NCI-H82 (cell line): ENCODE data around the gene CNGA4.
A peak's percentile ranks its signal among the peaks of the same experiment; 100 is the strongest.

ENCODE experiments used
- DNase-seq: peaks from one replicate; lab custom pipeline; 2025; lab: John Stamatoyannopoulos, UW

CNGA4 gene, protein sequence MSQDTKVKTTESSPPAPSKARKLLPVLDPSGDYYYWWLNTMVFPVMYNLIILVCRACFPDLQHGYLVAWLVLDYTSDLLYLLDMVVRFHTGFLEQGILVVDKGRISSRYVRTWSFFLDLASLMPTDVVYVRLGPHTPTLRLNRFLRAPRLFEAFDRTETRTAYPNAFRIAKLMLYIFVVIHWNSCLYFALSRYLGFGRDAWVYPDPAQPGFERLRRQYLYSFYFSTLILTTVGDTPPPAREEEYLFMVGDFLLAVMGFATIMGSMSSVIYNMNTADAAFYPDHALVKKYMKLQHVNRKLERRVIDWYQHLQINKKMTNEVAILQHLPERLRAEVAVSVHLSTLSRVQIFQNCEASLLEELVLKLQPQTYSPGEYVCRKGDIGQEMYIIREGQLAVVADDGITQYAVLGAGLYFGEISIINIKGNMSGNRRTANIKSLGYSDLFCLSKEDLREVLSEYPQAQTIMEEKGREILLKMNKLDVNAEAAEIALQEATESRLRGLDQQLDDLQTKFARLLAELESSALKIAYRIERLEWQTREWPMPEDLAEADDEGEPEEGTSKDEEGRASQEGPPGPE

GRCh38 chr11:6238902-6239301 lies at the start of gene CNGA4:
Gene CNGA4, plus strand, starts transcription at chr11:6239089. Its CDS starts 118 bp downstream, at chr11:6239207.
- DNase-seq = no peak

- DNase-seq = no peak
Observed at GRCh38 chr11:6191742-6192141, 47.1 kb upstream of the CNGA4 start.

DNA sequence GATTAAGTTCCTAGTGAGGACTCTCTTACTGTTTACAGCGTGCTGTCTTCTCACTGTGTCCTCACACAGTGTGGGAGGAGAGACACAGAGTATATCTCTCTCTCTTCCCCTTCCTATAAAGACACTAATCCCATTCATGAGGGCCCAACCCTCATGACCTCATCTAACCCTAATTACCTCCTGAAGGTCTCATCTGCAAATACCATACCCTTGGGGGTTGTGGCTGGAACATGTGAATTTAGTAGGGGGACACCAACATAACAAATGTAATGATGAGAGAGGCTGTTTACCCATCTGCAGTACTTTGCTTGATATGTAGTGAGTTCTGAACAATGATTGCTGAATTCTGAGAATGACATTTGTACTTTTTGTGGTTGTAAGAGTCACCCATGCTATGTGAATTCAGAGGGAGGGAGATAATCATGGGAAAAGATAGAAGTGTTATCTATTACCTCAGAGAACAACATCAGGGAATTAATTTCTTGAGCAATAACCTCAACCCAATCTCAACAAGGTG lies 44.8 kb upstream of the CNGA4 start:
- DNase-seq = peak; percentile 31

GRCh38 chr11:6196396-6196795 lies 42.5 kb upstream of the CNGA4 start:
- no peak for DNase-seq

DNA sequence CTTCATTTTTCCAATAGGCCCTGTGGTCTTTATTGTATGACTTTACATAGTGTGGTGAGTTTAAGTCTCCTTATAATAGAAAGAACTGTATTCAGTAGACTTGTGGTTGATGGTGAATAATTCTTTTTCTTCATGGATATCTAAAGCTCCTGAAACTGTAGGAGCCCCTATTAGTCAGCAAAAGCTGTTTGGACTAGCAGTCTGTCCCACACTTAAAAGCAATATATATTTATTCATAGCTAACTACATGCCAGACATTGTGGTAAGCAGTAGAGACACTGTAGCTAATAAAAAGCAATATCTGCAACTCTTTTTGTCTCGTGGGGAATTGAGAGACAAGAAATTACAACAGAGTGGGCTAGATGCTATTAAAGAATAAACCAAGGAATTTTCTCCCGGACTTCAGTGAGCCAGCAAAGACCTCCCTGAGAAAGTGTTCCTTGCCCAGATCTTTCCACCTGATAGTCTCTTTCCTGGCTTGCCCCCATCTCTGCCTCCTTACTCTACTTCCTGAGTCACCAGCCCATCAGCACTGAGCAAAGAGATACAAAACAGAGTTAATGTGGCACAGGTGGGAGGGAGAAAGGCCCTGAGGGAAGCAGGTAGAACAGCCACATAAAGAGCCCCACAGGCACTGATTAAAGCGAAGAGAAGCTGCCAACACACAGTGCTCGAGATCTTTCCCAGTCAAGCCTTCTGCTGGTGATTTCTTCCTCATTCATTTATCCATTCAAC lies 41.3 kb upstream of the CNGA4 start:
- no peak for DNase-seq

- DNase-seq = no peak
Observed at GRCh38 chr11:6199174-6199810, 39.6 kb upstream of the CNGA4 start, which contains the start of gene OR52W1. Gene OR52W1, plus strand, starts transcription at chr11:6199224. Its CDS starts 0 bp downstream, at chr11:6199224.

- DNase-seq = peak; percentile 4
Observed at GRCh38 chr11:6200975-6201374, 37.9 kb upstream of the CNGA4 start.

DNA sequence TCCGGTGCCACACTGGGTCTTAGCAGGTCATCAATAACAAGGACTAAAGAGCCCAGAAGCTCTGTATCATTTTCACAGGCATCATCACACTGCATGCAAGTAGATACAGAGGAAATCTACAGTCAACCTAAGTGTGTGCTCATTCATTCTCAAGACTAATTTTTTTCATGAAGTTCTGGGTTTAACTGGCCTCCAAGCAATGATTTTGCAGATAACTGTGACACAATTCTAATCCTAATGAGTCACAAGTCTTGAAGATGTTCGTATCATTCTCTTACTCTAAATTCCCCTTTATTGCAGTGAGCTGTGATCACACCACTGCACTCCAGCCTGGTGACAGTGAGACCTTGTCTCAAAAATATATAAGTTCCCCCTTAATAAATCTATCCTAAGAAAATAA lies 37.4 kb upstream of the CNGA4 start:
- DNase-seq = no peak

DNA sequence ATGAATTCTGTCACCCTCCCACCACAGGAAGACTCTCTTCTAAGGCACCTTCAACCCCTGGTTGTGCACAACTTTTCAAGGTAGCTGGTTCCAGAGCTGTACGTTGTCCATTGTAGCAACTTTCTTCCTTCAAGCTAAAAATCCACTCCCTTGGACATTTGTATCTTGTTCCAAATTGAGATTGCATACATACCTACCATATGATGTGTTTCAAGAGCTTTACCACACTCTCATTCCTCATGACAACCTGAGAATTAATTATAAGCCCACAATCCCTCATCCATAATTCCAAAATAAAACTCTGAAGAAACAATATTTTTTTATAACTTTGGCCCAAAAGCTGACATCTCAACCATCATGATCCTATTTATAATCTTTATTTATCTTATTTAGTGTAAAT lies 36.8 kb upstream of the CNGA4 start:
- DNase-seq = no peak

DNA sequence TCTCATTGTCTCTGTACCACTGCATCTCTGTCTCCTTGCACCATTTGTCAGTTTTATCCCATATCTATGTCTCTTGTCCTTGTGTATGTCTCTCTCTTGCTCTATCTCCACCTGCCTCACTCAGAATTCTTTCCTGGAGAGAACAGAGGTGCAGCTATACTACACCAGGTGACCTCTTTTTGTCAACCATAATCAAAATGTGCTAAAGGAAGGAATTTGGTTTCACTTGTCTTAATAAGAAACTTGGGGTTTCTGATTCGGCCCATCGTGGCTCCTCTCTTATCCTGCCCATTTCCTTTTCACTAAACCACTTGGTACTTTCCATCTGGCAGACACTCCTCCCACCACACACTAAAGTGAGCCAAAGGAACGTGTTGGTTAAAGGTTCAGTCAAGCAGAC lies 35.6 kb upstream of the CNGA4 start:
- no peak for DNase-seq

GRCh38 chr11:6204706-6205105 lies 34.2 kb upstream of the CNGA4 start:
- no peak for DNase-seq

DNA sequence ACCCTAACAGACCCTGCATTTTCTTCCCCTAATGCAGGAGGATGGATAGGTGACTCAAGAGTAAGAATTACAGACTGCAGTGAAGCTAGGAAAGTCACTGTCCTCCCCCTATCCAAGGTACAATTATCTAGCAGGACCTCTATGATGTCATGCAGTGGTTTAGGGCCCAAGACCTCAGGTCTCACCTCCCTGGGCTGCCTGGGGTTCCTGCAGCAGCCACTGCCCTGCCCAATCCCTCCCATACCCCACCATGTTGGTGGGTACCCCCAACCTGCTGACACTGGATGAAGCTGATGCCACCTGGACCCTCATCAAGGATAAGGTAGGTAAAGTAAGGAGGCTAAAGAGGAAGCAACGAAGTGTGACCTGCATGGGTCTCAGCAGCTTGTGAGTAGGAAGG lies 33.5 kb upstream of the CNGA4 start, which contains the start of gene C11orf42:
C11orf42 (plus strand) TSS at position 192 of the 400 bp plus-strand sequence; CDS start at position 251, 59 bp downstream.
- DNase-seq = no peak

GRCh38 chr11:6206456-6207180 lies 32.3 kb upstream of the CNGA4 start:
- DNase-seq = no peak

DNA sequence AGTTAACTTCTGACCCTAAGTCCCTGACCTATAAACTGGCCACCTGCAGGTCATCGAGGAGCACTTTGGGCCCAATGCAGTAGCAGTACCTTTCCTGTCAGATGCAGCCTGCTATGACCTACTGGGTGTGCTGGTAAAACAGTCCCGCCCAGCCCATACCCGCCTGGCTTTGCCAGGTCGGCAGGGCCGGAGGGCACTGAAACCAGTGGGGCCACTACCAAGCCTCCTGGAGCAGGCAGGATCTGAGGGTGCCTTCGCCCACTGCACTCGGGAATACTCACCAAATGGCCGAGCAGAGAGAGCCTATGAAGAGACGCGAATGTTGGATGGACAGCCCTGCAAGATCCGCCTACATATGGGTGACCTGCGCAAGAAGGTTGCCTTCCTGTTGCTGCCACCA lies 29.1 kb upstream of the CNGA4 start:
- DNase-seq = no peak

DNA sequence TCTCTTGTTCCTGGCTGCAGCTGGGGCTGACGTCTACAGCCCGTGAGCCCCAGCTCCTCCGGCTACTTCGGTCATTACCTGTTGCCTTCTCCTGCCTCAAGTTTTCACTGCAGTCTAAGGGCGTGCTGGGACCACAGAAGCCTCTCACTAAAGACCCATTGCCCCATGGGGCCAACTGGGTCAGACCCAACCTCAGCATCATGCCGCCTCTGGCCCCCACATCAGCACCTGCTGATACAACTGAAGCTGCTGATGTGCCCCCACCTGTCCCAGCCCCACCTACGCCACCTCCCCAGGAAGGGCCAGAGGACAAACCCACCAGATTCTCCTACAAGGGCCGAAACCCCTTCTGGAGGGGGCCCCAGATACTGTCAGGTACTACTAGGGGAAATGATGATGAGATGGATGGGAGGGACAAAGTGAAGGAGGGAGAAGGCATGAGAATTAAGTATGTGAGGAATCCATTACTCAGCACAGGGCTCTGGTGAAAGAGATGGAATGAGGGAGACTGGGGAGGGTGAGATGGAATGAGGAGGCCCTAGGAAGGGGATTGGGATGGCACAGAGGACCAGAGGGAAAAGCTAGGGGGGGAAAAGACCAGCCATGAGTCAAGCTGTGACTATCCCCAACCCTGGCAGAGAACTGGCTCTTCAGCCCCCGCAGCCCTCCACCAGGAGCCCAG lies 28.5 kb upstream of the CNGA4 start:
- DNase-seq = no peak

DNA sequence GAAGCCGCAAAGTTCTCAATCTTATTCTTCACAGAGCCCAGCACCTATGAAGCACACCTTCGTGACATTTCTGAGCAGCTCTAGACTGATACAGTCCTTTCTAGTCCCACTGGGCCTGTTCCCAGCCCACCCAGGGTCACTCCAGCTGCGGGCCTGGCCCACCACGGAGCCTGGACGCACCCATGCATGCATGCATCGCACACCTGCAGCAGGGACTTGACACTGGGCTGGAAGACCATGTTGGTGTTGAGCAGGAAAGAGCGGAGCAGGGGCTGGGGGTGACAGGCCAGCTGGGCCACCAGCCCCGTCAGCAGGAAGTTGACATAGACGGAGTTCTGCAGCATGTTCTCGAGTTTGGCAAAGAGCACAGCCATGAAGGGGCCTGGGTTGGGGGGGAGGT lies 24.4 kb upstream of the CNGA4 start:
- no peak for DNase-seq

GRCh38 chr11:6216501-6216900 lies 22.4 kb upstream of the CNGA4 start:
- DNase-seq = no peak

DNA sequence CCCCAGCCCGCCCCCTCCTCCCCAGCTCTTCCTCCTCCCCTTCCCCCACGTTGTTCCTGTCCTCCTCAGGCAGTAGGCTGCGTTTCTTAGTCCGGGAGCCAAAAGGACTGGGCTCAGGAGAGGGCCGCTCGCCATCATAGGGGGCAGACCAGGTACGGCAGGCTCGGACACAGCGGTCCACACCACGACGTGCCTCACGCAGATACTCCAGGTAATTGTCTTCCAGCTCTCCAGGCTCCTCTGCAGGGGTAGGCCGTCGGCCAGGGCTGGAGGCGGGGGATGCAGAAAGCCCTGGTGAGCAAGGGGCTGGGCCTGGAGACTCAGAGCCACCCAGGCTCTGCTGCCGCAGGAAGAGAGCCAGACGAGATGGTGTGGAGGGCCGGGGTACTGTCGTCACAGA lies 21.2 kb upstream of the CNGA4 start:
- no peak for DNase-seq

DNA sequence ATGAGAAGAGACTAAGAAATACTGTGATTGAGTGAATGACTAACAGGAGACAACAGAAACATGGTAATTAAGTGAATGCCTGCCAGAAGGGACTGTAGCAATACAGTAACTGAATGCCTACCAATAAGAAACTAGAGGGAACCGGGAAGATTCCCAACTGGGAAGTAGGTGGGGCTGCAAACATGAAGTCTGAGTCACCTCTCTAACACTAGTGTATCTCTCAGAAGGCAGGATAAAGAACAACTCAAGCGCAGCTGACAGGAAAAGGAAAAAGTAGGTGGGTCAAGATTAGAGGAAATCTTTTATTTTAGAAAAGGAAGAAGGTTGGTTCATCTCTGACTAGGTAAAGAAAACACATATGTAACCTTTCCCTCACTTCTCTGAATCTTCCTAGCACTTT lies 19.5 kb upstream of the CNGA4 start:
- no peak for DNase-seq

- no peak for DNase-seq
Observed at GRCh38 chr11:6223854-6224253, 15.0 kb upstream of the CNGA4 start.

DNA sequence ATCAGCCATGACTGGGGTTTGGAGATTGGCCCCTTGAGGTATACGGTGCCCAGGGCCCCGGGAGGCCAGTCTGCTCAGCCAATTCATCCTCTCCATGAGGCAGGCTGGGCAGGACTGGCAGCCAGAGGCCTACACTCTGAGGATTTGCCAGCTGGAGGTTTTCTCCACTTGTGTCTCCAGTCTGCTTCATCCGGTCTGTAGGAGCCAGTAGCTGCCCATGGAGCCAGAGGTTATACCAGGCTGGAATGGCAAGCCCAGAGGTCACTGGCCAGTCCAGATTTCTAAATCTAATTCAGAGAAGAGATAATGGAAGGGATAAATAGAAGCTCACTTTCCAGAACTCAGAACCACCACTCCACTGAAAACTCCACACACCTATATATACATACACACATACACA lies 14.5 kb upstream of the CNGA4 start:
- DNase-seq = no peak
